ENCODE data around the gene PAH.

DNA sequence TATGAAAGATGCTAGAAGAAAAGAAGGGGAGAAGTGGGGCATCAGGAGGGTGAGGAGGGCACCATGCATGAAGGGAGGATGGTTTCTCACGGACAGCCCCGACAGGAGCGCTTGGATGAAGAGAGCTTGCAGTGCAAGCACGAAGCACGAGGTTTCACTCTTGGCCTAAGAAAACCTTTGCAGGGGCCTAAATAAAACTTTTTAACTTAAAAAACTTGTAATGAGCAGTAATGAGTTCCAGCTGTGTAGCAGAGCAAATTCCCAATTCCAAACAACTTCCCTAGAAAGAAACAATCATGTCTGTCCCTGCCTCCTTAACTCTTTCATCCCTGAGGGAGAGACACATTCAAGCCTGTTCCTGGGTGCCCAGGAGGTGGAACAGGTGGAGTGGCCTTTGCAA, 119.5 kb downstream of the PAH start:
- TF ChIP-seq, protein P1, sequence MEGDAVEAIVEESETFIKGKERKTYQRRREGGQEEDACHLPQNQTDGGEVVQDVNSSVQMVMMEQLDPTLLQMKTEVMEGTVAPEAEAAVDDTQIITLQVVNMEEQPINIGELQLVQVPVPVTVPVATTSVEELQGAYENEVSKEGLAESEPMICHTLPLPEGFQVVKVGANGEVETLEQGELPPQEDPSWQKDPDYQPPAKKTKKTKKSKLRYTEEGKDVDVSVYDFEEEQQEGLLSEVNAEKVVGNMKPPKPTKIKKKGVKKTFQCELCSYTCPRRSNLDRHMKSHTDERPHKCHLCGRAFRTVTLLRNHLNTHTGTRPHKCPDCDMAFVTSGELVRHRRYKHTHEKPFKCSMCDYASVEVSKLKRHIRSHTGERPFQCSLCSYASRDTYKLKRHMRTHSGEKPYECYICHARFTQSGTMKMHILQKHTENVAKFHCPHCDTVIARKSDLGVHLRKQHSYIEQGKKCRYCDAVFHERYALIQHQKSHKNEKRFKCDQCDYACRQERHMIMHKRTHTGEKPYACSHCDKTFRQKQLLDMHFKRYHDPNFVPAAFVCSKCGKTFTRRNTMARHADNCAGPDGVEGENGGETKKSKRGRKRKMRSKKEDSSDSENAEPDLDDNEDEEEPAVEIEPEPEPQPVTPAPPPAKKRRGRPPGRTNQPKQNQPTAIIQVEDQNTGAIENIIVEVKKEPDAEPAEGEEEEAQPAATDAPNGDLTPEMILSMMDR (IDR thresholded peaks at IDR 0.05), result no peak
- TF ChIP-seq ZFX (IDR thresholded peaks at IDR 0.05; ENCODE audit: borderline replicate concordance), result no peak
